ENCODE data around the gene LGALS16. TPM values are rescaled to one million over a fixed set of nuclear protein-coding genes. Genes with fewer than 3 reads are reported as not detected.

LGALS16 gene, protein sequence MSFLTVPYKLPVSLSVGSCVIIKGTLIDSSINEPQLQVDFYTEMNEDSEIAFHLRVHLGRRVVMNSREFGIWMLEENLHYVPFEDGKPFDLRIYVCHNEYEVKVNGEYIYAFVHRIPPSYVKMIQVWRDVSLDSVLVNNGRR
- total RNA-seq: not detected in 2 replicates

DNA sequence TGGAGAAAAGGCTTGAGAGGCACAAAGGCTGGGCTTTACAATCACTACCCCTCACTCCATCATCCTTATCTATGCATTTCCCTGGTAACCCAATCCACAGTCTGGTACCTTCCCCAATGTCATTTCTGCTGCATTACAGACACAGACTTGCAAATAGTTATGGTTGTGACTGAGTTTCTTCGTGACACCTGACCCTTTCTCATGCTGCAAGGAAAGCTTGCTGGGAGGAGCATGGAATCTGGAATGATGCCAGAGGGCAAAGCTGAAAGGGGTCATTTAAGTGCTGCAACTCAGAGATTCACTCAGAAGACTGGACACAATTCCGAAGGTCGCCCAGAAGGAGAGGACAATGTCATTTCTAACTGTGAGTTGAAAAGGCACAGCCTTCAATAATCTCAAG is at the start of gene LGALS16:
TSS of gene LGALS16 (plus strand) at position 301 of the 400 bp plus-strand sequence. CDS start at position 350, 49 bp downstream.

DNA sequence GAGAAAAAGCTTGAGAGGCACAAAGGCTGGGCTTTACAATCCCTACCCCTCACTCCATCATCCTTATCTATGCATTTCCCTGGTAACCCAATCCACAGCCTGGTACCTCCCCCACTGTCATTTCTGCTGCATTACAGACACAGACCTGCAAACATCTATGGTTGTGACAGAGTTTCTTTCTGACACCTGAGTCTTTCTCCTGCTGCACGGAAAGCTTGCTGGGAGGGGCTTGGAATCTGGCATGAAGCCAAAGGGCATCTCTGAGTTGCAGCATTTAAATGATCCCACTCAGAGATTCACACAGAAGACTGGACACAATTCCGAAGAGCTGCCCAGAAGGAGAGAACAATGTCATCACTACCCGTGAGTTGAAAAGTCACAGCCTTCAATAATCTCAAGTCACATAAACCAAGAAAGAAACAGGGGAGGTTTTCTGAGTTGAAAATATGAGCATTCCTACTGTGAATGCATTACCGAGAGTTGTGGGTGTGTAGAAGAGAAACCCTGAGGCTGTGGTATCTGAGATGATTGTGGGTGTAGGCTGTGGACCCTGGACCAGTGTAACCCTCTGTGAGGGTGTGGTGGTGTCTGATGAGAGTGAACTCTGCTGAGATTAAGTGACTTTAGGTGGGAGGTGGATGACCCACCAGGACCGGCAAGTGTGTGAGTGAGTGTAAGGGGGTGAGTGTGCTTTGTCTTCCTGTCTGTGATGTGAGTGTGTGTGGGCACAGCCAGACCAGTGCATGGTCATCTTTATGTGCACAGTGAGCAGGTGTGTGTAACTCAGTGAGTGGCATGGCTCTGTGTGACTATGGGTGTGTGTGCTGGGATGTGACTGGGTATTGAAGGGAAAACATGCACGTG is 48.7 kb downstream of the LGALS16 start, which contains the start of gene LGALS14:
TSS of gene LGALS14 (plus strand) at position 301 of the 864 bp plus-strand sequence. CDS start at position 349, 48 bp downstream.

Other genes starting within 250 kb of the LGALS16 start
- 3.0 and 3.3 TPM in 2 replicates for gene ZFP36, start 249.1 kb upstream of the LGALS16 start, total RNA-seq
- gene PLEKHG2, start 243.2 kb upstream of the LGALS16 start, total RNA-seq: 28.3 and 35.1 TPM in 2 replicates
- gene RPS16, start 220.0 kb upstream of the LGALS16 start, total RNA-seq: 78.3 and 93.2 TPM in 2 replicates
- 63.9 and 66.3 TPM in 2 replicates for gene SUPT5H, start 210.3 kb upstream of the LGALS16 start, total RNA-seq
- 49.0 and 52.6 TPM in 2 replicates for gene TIMM50, start 175.1 kb upstream of the LGALS16 start, total RNA-seq
- gene DLL3, start 157.0 kb upstream of the LGALS16 start, total RNA-seq: 0.13 and 0.23 TPM in 2 replicates
- gene SELENOV, start 140.8 kb upstream of the LGALS16 start, total RNA-seq: not detected in 2 replicates
- gene EID2B, start 123.1 kb upstream of the LGALS16 start, total RNA-seq: 2.1 and 2.7 TPM in 2 replicates
- gene EID2, start 115.8 kb upstream of the LGALS16 start, total RNA-seq: 8.4 and 11.1 TPM in 2 replicates
- not detected in 2 replicates for gene LGALS13, start 53.4 kb upstream of the LGALS16 start, total RNA-seq
- gene LGALS14, start 48.6 kb downstream of the LGALS16 start, total RNA-seq: not detected in 2 replicates
- gene CLC, start 82.1 kb downstream of the LGALS16 start, total RNA-seq: not detected in 2 replicates
- gene LEUTX, start 122.9 kb downstream of the LGALS16 start, total RNA-seq: not detected in 2 replicates
- 16.3 and 16.8 TPM in 2 replicates for gene DYRK1B, start 178.2 kb downstream of the LGALS16 start, total RNA-seq
- gene FBL, start 190.5 kb downstream of the LGALS16 start, total RNA-seq: 95.5 and 134 TPM in 2 replicates

All from smooth muscle cell of the pulmonary artery (primary cell).